Progenitor cell of endocrine pancreas (in vitro differentiated cells): Measurements from ENCODE around the gene PCBP3. TPM values are rescaled to one million over a fixed set of nuclear protein-coding genes. Genes with fewer than 3 reads are reported as not detected.

Source experiments
- DNase-seq: peaks from one replicate; pipeline ENCODE4 v3.0.0; 2021; ENCODE audit warnings: low spot score; ENCODE audit not compliant: unreplicated experiment
- H3K27ac Mint-ChIP-seq: 2 replicates; pipeline ENCODE4 v1.8.0; 2021; ENCODE audit warnings: mild to moderate bottlenecking, moderate library complexity, mixed read lengths
- H3K27me3 Mint-ChIP-seq: 2 replicates; pipeline ENCODE4 v1.8.0; 2021; ENCODE audit warnings: mixed read lengths
- H3K36me3 Mint-ChIP-seq: 2 replicates; pipeline ENCODE4 v1.8.0; 2022; ENCODE audit warnings: mixed read lengths; ENCODE audit not compliant: insufficient read depth
- H3K4me1 Mint-ChIP-seq: 2 replicates; pipeline ENCODE4 v1.8.0; 2021; ENCODE audit warnings: low read depth, mixed read lengths
- H3K4me3 Mint-ChIP-seq: 2 replicates; pipeline ENCODE4 v1.8.0; 2021; ENCODE audit warnings: low read depth, mild to moderate bottlenecking, moderate library complexity, mixed read lengths
- H3K9me3 Mint-ChIP-seq: 2 replicates; pipeline ENCODE4 v1.8.0; 2021; ENCODE audit warnings: low read depth, mixed read lengths
- CTCF ChIP-seq: fragments of 200-600 bp; sonication (generic); IDR thresholded peaks from one replicate; pipeline ENCODE4 v1.5.0; 2021; ENCODE audit warnings: antibody characterized with exemption, mild to moderate bottlenecking; ENCODE audit not compliant: unreplicated experiment
- total RNA-seq: library from RNA; stranded (reverse); gene quantifications from 2 replicates; pipeline ENCODE4 v1.2.1, GENCODE V29; 2021

Gene PCBP3
- total RNA-seq, 1 donor from 2014 or later, result 3.7 TPM

- no peak overlapping the region for H3K4me3 Mint-ChIP-seq
- no peak overlapping the region for H3K27ac Mint-ChIP-seq
Observed at GRCh38 chr21:45985471-45986315, 342.2 kb downstream of the PCBP3 start.

GRCh38 chr21:45986316-45987051 lies 343.0 kb downstream of the PCBP3 start:
- Mint-ChIP-seq H3K27ac (no peak overlapping the region), H3K36me3 (peaks cover 12% of the 10 kb centered on the region), H3K4me3 (no peak overlapping the region), H3K9me3 (no peaks in the 10 kb centered on the region), H3K4me1 (peaks cover 2% of the 10 kb centered on the region), H3K27me3 (no peaks in the 10 kb centered on the region)
- no peak for TF ChIP-seq CTCF
- no peak for DNase-seq

More at GRCh38 chr21:45985471-45986315, 342.2 kb downstream of the PCBP3 start:
- no peak for TF ChIP-seq CTCF
- no peak for DNase-seq
- peaks cover 12% of the 10 kb centered on the region for H3K36me3 Mint-ChIP-seq
- H3K27me3 Mint-ChIP-seq, result no peaks in the 10 kb centered on the region
- peaks cover 2% of the 10 kb centered on the region for H3K4me1 Mint-ChIP-seq
- H3K9me3 Mint-ChIP-seq, result no peaks in the 10 kb centered on the region

- peaks cover 2% of the 10 kb centered on the region for H3K4me1 Mint-ChIP-seq
- no peak for TF ChIP-seq CTCF
- no peak overlapping the region for H3K4me3 Mint-ChIP-seq
- no peaks in the 10 kb centered on the region for H3K27me3 Mint-ChIP-seq
- H3K36me3 Mint-ChIP-seq, result peaks cover 12% of the 10 kb centered on the region
- DNase-seq, result no peak
- no peak overlapping the region for H3K27ac Mint-ChIP-seq
- no peaks in the 10 kb centered on the region for H3K9me3 Mint-ChIP-seq
Observed at GRCh38 chr21:45987121-45987711, 343.7 kb downstream of the PCBP3 start.

- H3K4me1 Mint-ChIP-seq, result no peaks in the 10 kb centered on the region
- no peaks in the 10 kb centered on the region for H3K9me3 Mint-ChIP-seq
- no peak for TF ChIP-seq CTCF
- no peak for DNase-seq
- no peak overlapping the region for H3K27ac Mint-ChIP-seq
- H3K27me3 Mint-ChIP-seq, result no peaks in the 10 kb centered on the region
- peaks cover 12% of the 10 kb centered on the region for H3K36me3 Mint-ChIP-seq
- no peak overlapping the region for H3K4me3 Mint-ChIP-seq
Observed at GRCh38 chr21:45988366-45989347, 345.1 kb downstream of the PCBP3 start.
